Heart right ventricle (tissue), 16 donors: Measurements from ENCODE around the gene MARK1. TPM values are rescaled to one million over a fixed set of nuclear protein-coding genes. Genes with fewer than 3 reads are reported as not detected.

Source experiments
- ATAC-seq, 8 donors: fragments of 200-7000 bp; cut with Tn5 transposase; one replicate each; pipeline ENCODE4 v1.9.1; 2020; ENCODE audit warnings: mild to moderate bottlenecking in 8 of 8, moderate library complexity in 8 of 8, moderate number of reproducible peaks in 1 of 8
- DNase-seq, 2 donors: peaks; one replicate each; pipeline ENCODE4 v3.0.0-alpha.2; 2020
- H3K27ac ChIP-seq, 10 donors: fragments of 200-600 bp; sonication (generic) in 2 of 10; one replicate each; pipeline versions ENCODE4 v1.5.0 to v1.8.0; 2020 to 2022; ENCODE audit warnings: mild to moderate bottlenecking in 3 of 10
- H3K27me3 ChIP-seq, 7 donors: fragments of 200-600 bp; one replicate each; pipeline ENCODE4 v1.8.0; 2021 to 2022; ENCODE audit warnings: mild to moderate bottlenecking in 2 of 7
- H3K36me3 ChIP-seq, 9 donors: fragments of 200-600 bp; sonication (generic) in 1 of 9; one replicate each; pipeline versions ENCODE4 v1.5.0 to v1.8.0; 2020 to 2022; ENCODE audit warnings: mild to moderate bottlenecking in 2 of 9
- H3K4me1 ChIP-seq, 9 donors: fragments of 200-600 bp; sonication (generic) in 1 of 9; one replicate each; pipeline versions ENCODE4 v1.5.0 to v1.8.0; 2020 to 2022; ENCODE audit warnings: mild to moderate bottlenecking in 4 of 9
- H3K4me3 ChIP-seq, 10 donors: fragments of 200-600 bp; sonication (generic) in 2 of 10; one replicate each; pipeline versions ENCODE4 v1.5.0 to v1.8.0; 2020 to 2022; ENCODE audit warnings: mild to moderate bottlenecking in 7 of 10, moderate library complexity in 2 of 10
- H3K9me3 ChIP-seq, 11 donors: fragments of 200-600 bp in 10 of 11; sonication (generic) in 2 of 11; one replicate each; pipeline versions ENCODE4 v1.5.0 to v1.8.0; 2013 to 2022; ENCODE audit warnings: mild to moderate bottlenecking in 2 of 11, control low read depth in 1 of 11, moderate library complexity in 1 of 11
- WGBS, 2 donors: extraction: QIAGEN DNeasy Blood & Tissue Kit; methylation state at CpG; one replicate each; pipeline ENCODE4 v1.1.7; 2013; ENCODE audit warnings: inconsistent platforms in 1 of 2; 5-methylcytosine and 5-hydroxymethylcytosine counted together
- intact Hi-C, 10 donors: fragments of 100-400 bp; cut with DNase I; formaldehyde crosslinking; loops; one replicate each; pipeline versions ENCODE4 v1.11.1 to v1.14.2; 2022
- polyA plus RNA-seq, 2 donors: library from polyadenylated mRNA; stranded (reverse); fragments of 200-250 nt; gene quantifications; one replicate each; pipeline ENCODE4 v1.2.3, GENCODE V29; 2013
- total RNA-seq, 10 donors: library from RNA; stranded (reverse); fragmentation: NEBNext Ultra II Directional in 3 of 10; extraction: Animal tissue kit (Norgen Biotek cat#: 25700) in 3 of 10; gene quantifications; one replicate each; pipeline versions ENCODE4 v1.2.1 to v1.2.4, GENCODE V29; 2021 to 2023
- TF ChIP-seq, protein P1 (sequence below), 9 donors: fragments of 200-600 bp; sonication (generic) in 2 of 9; IDR thresholded peaks; one replicate each; pipeline versions ENCODE4 v1.5.0 to v1.8.0; 2021 to 2022; ENCODE audit warnings: antibody characterized with exemption in 9 of 9, mild to moderate bottlenecking in 5 of 9, moderate library complexity in 1 of 9
- donor health status: Arrhythmogenic right ventricular cardiomyopathy.
- donor health status: ischemic (EF 13 %, LVEDD 7.1; RV severe dilation, severe dysfunction).
- donor health status: healthy with polysubstance abuse.
- donor health status: DM: no; HTN: yes; CAD: no.
- donor health status: DM: no; HTN: no; CAD: no.
- donor health status: ischemic (EF 25% LVEDD 6.9; RV normal size, moderate dysfunction).
- donor health status: ischemic (EF 25% LVEDD 5.7; RV mildly dilated, moderate dysfunction).
- donor health status: healthy.
- donor health status: DM: yes; HTN: yes; CAD: no.
- donor health status: Ischemic cardiomyopathy.
- donor health status: ischemic (EF 35%, LVEDD 5.7; RV mildly dilated, moderate dysfunction).
- donor health status: nonischemic (EF 11% LVEDD 7.7; RV severe dilation, severe dysfunction).
- donor health status: DM: yes; HTN: yes; CAD: no.
- donor health status: PGD.
- donor health status: ischemic (EF 29% LVEDD 5.4; RV normal size, mild dysfunction).
- donor health status: nonischemic (EF 23%, LVEDD 6.1; RV moderate dilation, normal function).

MARK1 gene
- total and polyA plus RNA-seq, 12 donors: 6.9 to 19.0 (median 14.9) TPM

DNA sequence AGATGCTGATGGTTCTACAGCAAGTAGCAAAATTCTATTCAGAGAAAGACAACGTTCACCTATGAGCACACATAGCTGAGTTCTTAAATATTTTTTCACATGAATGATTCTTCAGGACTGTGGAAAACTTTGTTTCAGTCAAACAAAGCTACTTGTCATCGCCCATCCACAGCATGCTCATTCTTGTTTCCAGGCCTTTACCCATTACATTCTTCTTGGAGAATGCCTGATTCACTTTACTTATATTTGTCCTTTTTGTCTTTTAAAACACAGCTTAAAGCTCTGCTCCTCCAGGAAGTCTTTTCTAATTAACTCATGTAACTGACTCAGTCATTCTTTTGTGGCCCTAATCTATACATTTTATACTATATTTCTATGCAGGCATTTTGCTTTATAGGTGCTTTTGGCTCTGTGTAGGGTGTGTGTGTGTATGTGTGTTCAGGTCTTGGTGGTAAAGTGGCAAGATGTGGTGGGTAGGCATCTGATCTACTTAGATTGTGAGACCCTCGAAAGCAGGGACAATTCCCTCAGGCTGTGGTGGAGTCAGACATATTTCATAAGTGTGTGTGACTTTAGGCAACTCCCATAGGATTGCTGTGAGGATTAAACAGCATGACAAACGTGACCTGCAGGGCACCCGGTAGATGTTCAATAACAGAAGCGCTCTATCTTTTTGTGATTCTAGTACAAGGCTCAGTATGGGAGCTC is 11.8 kb upstream of the MARK1 start:
- Histone ChIP-seq H3K27me3 (peaks cover 0 to 7% (median 0%) of the 10 kb centered on the region in 7 donors), H3K9me3 (peaks cover 0 to 10% (median 0%) of the 10 kb centered on the region in 11 donors), H3K4me1 (peaks cover 0 to 4% (median 0%) of the 10 kb centered on the region in 9 donors), H3K36me3 (no peaks in the 10 kb centered on the region), H3K4me3 (no peak overlapping the region), H3K27ac (peak overlapping the region in 1 of 10 donors; percentile 6)
- TF ChIP-seq, protein P1, sequence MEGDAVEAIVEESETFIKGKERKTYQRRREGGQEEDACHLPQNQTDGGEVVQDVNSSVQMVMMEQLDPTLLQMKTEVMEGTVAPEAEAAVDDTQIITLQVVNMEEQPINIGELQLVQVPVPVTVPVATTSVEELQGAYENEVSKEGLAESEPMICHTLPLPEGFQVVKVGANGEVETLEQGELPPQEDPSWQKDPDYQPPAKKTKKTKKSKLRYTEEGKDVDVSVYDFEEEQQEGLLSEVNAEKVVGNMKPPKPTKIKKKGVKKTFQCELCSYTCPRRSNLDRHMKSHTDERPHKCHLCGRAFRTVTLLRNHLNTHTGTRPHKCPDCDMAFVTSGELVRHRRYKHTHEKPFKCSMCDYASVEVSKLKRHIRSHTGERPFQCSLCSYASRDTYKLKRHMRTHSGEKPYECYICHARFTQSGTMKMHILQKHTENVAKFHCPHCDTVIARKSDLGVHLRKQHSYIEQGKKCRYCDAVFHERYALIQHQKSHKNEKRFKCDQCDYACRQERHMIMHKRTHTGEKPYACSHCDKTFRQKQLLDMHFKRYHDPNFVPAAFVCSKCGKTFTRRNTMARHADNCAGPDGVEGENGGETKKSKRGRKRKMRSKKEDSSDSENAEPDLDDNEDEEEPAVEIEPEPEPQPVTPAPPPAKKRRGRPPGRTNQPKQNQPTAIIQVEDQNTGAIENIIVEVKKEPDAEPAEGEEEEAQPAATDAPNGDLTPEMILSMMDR (IDR thresholded peaks at IDR 0.05): no peak
- WGBS, 2 donors: 74 to 75% methylated on average over 6 of the region's 6 CpGs
- ATAC-seq (no peak), DNase-seq (no peak)
- intact Hi-C loops: loop anchor here in 2 of 10 donors (10.0 kb wide), 1 partner anchor 221 kb away; no protein-coding TSS in a partner anchor

DNA sequence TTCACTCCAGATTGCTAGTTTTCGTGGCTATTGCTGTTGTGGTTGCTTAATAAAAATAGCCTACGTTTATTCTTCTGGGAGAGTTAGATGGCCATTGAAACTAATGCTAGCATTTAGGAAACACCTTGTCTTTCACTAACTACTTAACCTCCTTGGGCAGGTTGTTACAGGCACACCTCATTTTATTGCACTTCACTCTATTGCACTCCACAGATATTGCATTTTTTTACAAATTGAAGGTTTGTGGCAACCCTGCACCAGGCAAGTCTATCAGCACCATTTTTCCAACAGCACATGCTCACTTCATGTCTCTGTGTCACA is 11.3 kb upstream of the MARK1 start:
- TF ChIP-seq, protein P1 (IDR thresholded peaks at IDR 0.05): no peak
- H3K4me1 ChIP-seq: peaks cover 0 to 4% (median 0%) of the 10 kb centered on the region in 9 donors
- H3K9me3 ChIP-seq: peaks cover 0 to 10% (median 0%) of the 10 kb centered on the region in 11 donors
- H3K4me3 ChIP-seq: no peak overlapping the region
- no peak overlapping the region for H3K27ac ChIP-seq
- peaks cover 0 to 11% (median 0%) of the 10 kb centered on the region in 7 donors for H3K27me3 ChIP-seq
- WGBS, 2 donors: 79% methylated on average over 2 of the region's 2 CpGs
- no peaks in the 10 kb centered on the region for H3K36me3 ChIP-seq
- no peak for DNase-seq
- intact Hi-C loops: loop anchor here in 2 of 10 donors (10.0 kb wide), 1 partner anchor 222 kb away; no protein-coding TSS in a partner anchor
- no peak for ATAC-seq

DNA sequence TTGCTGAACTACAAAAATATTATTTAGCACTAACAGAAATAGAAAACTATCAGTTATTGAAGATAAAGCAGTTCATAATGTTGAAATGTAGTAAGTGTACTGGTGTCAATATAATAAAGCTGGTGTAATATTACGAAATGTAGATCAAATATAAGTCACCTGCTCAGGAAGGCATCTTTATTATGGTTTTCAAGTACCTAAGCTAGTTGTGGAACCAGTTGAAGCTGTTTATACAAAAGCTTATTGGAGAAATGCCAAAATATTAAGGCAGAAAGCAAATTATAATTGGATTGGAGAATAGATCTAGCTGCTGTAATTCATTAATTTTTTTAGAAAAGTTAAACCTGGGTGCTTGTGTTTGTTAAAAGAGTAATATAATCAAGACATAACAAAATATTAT is 6.2 kb upstream of the MARK1 start:
- H3K27me3 ChIP-seq: peaks cover 0 to 34% (median 6%) of the 10 kb centered on the region in 7 donors
- peaks cover 0 to 10% (median 0%) of the 10 kb centered on the region in 11 donors for H3K9me3 ChIP-seq
- WGBS, 2 donors: 72 to 90% methylated on average over 1 of the region's 1 CpG
- no peaks in the 10 kb centered on the region for H3K36me3 ChIP-seq
- H3K4me1 ChIP-seq: peaks cover 0 to 5% (median 0%) of the 10 kb centered on the region in 9 donors
- TF ChIP-seq, protein P1 (IDR thresholded peaks at IDR 0.05): no peak
- ATAC-seq (no peak), DNase-seq (no peak)
- intact Hi-C loops: loop anchor here in 3 of 10 donors (10.0 kb wide), 1 partner anchor 227 kb away; no protein-coding TSS in a partner anchor
- H3K27ac ChIP-seq: no peak overlapping the region
- H3K4me3 ChIP-seq: no peak overlapping the region

DNA sequence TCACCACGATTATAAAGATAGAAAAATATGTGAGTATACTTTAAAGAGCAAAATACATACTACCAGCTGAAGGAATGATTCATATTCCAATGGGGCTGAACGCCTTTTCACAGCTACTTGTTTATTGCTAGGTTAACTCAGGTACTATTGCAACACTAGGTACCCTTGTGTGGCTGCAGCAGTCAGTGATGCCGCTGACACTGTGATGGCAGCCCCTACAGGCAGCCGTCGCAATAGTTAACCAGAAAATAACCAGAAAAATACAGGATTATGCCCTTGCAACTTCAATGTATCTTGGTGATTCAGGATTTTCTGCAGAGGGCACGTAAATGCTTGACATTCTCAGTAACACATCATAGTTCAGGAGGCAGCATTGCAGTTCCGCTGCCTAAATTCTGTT is 1.6 kb upstream of the MARK1 start:
- TF ChIP-seq, protein P1 (IDR thresholded peaks at IDR 0.05): no peak
- intact Hi-C loops: loop anchor here in 4 of 10 donors (5.0 to 10.0 kb wide), 2 partner anchors 224 to 231 kb away; no protein-coding TSS in a partner anchor
- Histone ChIP-seq H3K36me3 (no peaks in the 10 kb centered on the region), H3K4me3 (no peak overlapping the region), H3K27me3 (peaks cover 0 to 74% (median 9%) of the 10 kb centered on the region in 7 donors), H3K27ac (no peak overlapping the region), H3K9me3 (no peaks in the 10 kb centered on the region), H3K4me1 (peaks cover 0 to 21% (median 8%) of the 10 kb centered on the region in 9 donors)
- DNase-seq (no peak), ATAC-seq (no peak)
- 65 to 70% methylated on average over 7 of the region's 7 CpGs for WGBS, 2 donors
